ENCODE data around the gene PCDH9.

- TF ChIP-seq ZNF274 (IDR thresholded peaks at IDR 0.05; ENCODE audit: low read depth, low read length) (no peak), SUZ12 (IDR thresholded peaks at IDR 0.05; ENCODE audit: extremely low read depth, insufficient read depth, insufficient read length) (no peak), YY1 (IDR thresholded peaks at IDR 0.05; ENCODE audit: insufficient read depth, insufficient read length) (no peak)
These were observed 235.5 kb downstream of the PCDH9 start for GRCh38 chr13:66994517-66995202.

Data from NT2/D1 (cell line).